HFFc6 (cell line): ENCODE results near the gene FLNB. TPM values are rescaled to one million over a fixed set of nuclear protein-coding genes. Genes with fewer than 3 reads are reported as not detected.

Source experiments
- DNase-seq: peaks from one replicate; pipeline ENCODE4 v3.0.0-alpha.2; 2018
- H3K27ac Mint-ChIP-seq: 2 replicates; pipeline ENCODE4 v1.8.0; 2020; ENCODE audit warnings: mild to moderate bottlenecking, mixed read lengths
- H3K27me3 Mint-ChIP-seq: 2 replicates; pipeline ENCODE4 v1.8.0; 2021; ENCODE audit warnings: mild to moderate bottlenecking, moderate library complexity, mixed read lengths; ENCODE audit not compliant: insufficient read depth
- H3K36me3 Mint-ChIP-seq: 2 replicates; pipeline ENCODE4 v1.8.0; 2021; ENCODE audit warnings: low read depth, mixed read lengths
- H3K4me1 Mint-ChIP-seq: 2 replicates; pipeline ENCODE4 v1.8.0; 2020; ENCODE audit warnings: low read depth, mixed read lengths
- H3K4me3 Mint-ChIP-seq: 2 replicates; pipeline ENCODE4 v1.8.0; 2020; ENCODE audit warnings: mild to moderate bottlenecking, moderate library complexity, mixed read lengths
- H3K9me3 Mint-ChIP-seq: 2 replicates; pipeline ENCODE4 v1.8.0; 2020; ENCODE audit warnings: mild to moderate bottlenecking, mixed read lengths
- CTCF ChIP-seq: fragments of 200-600 bp; sonication (generic); IDR thresholded peaks from 2 replicates; pipeline ENCODE4 v1.5.0; 2021; ENCODE audit warnings: antibody characterized with exemption, mild to moderate bottlenecking
- total RNA-seq, 6 experiments: library from RNA; stranded (reverse); fragmentation: NEBNext Ultra II Directional; extraction: Animal tissue kit (Norgen Biotek cat#: 25700); gene quantifications; 2 replicates in 1 of 6; 3 replicates in 5 of 6; pipeline ENCODE4 v1.2.3, GENCODE V29; 2021

FLNB gene
- total RNA-seq, 6 experiments from 2014 or later = 93.8 to 117 (median 98.7) TPM

GRCh38 chr3:58022490-58022889 is 14.3 kb downstream of the FLNB start:
- Mint-ChIP-seq H3K27me3 (no peaks in the 10 kb centered on the region; the same call in 1 of the 2 replicates), H3K9me3 (no peaks in the 10 kb centered on the region), H3K4me1 (peaks cover 71% of the 10 kb centered on the region), H3K4me3 (no peak overlapping the region), H3K27ac (no peak overlapping the region), H3K36me3 (0 out of 2 replicates have a peak, but pooled peaks cover 3% of the 10 kb centered on the region)
- TF ChIP-seq CTCF = no peak
- DNase-seq = no peak

- Mint-ChIP-seq H3K4me3 (no peak overlapping the region), H3K9me3 (no peaks in the 10 kb centered on the region), H3K27ac (no peak overlapping the region), H3K36me3 (peaks cover 3% of the 10 kb centered on the region; the same call in 1 of the 2 replicates), H3K4me1 (peaks cover 71% of the 10 kb centered on the region), H3K27me3 (no peaks in the 10 kb centered on the region; the same call in 1 of the 2 replicates)
- no peak for TF ChIP-seq CTCF
- DNase-seq = no peak
Observed at GRCh38 chr3:58023531-58023930, 15.3 kb downstream of the FLNB start.

- Mint-ChIP-seq H3K9me3 (no peaks in the 10 kb centered on the region), H3K36me3 (no peaks in the 10 kb centered on the region; the same call in 1 of the 2 replicates), H3K27ac (no peak overlapping the region), H3K4me1 (peaks cover 62% of the 10 kb centered on the region), H3K4me3 (no peak overlapping the region), H3K27me3 (no peaks in the 10 kb centered on the region; the same call in 1 of the 2 replicates)
- no peak for TF ChIP-seq CTCF
- no peak for DNase-seq
Observed at GRCh38 chr3:58025406-58025805, 17.2 kb downstream of the FLNB start.

GRCh38 chr3:58025837-58026569 is 17.8 kb downstream of the FLNB start:
- Mint-ChIP-seq H3K36me3 (no peaks in the 10 kb centered on the region; the same call in 1 of the 2 replicates), H3K9me3 (no peaks in the 10 kb centered on the region), H3K4me1 (peaks cover 56% of the 10 kb centered on the region), H3K27ac (peak overlapping the region; percentile 47; the same call in 1 of the 2 replicates), H3K27me3 (no peaks in the 10 kb centered on the region), H3K4me3 (no peak overlapping the region)
- TF ChIP-seq CTCF = no peak
- no peak for DNase-seq

- Mint-ChIP-seq H3K4me1 (peaks cover 53% of the 10 kb centered on the region), H3K27me3 (no peaks in the 10 kb centered on the region), H3K36me3 (no peaks in the 10 kb centered on the region; the same call in 1 of the 2 replicates), H3K9me3 (no peaks in the 10 kb centered on the region), H3K4me3 (no peak overlapping the region), H3K27ac (peak overlapping the region; percentile 47)
- DNase-seq = no peak
- TF ChIP-seq CTCF = no peak
Observed at GRCh38 chr3:58026598-58026997, 18.4 kb downstream of the FLNB start.
